Liver (tissue), 9 donors: ENCODE data around the gene ERMN. TPM values are rescaled to one million over a fixed set of nuclear protein-coding genes. Genes with fewer than 3 reads are reported as not detected.

Experiments
- DNase-seq: peaks from one replicate; pipeline ENCODE4 v3.0.0-alpha.2; 2017; ENCODE audit warnings: low spot score
- H3K27ac ChIP-seq, 2 donors: one replicate each; pipeline ENCODE4 v1.7.0; 2013; ENCODE audit warnings: inconsistent platforms in 2 of 2, low read length in 2 of 2, control low read depth in 1 of 2, low read depth in 1 of 2, mild to moderate bottlenecking in 1 of 2
- H3K27me3 ChIP-seq, 4 donors: one replicate each; pipeline versions ENCODE4 v1.6.1 to v1.7.0; 2013; ENCODE audit warnings: low read length in 3 of 4, inconsistent platforms in 1 of 4, mild to moderate bottlenecking in 1 of 4, moderate library complexity in 1 of 4; ENCODE audit not compliant: control insufficient read depth in 4 of 4, insufficient read depth in 4 of 4
- H3K36me3 ChIP-seq, 4 donors: one replicate each; pipeline versions ENCODE4 v1.6.1 to v1.7.0; 2013; ENCODE audit warnings: low read length in 3 of 4, mild to moderate bottlenecking in 3 of 4, low read depth in 1 of 4, moderate library complexity in 1 of 4; ENCODE audit not compliant: control insufficient read depth in 4 of 4, insufficient read depth in 3 of 4
- H3K4me1 ChIP-seq, 4 donors: one replicate each; pipeline versions ENCODE4 v1.6.1 to v1.7.0; 2013; ENCODE audit warnings: low read length in 3 of 4, mild to moderate bottlenecking in 3 of 4, moderate library complexity in 1 of 4; ENCODE audit not compliant: control insufficient read depth in 4 of 4, insufficient read depth in 4 of 4
- H3K4me3 ChIP-seq, 3 donors: one replicate each; pipeline versions ENCODE4 v1.6.1 to v1.7.0; 2013; ENCODE audit warnings: low read length in 3 of 3, control low read depth in 1 of 3, low read depth in 1 of 3, mild to moderate bottlenecking in 1 of 3
- H3K9ac ChIP-seq, 2 donors: one replicate each; pipeline ENCODE4 v1.7.0; 2013; ENCODE audit warnings: low read length in 2 of 2, mild to moderate bottlenecking in 2 of 2, moderate library complexity in 2 of 2, control low read depth in 1 of 2, low read depth in 1 of 2
- H3K9me3 ChIP-seq, 4 donors: one replicate each; pipeline versions ENCODE4 v1.6.1 to v1.7.0; 2013; ENCODE audit warnings: low read length in 3 of 4; ENCODE audit not compliant: control insufficient read depth in 4 of 4
- FOXA1 ChIP-seq: IDR thresholded peaks from 2 replicates; pipeline ENCODE4 v1.6.1; 2016; ENCODE audit warnings: antibody characterized with exemption
- NR2F2 ChIP-seq: IDR thresholded peaks from 2 replicates; pipeline ENCODE4 v1.6.1; 2016; ENCODE audit warnings: antibody characterized with exemption
- SP1 ChIP-seq: IDR thresholded peaks from 2 replicates; pipeline ENCODE4 v1.6.1; 2018; ENCODE audit warnings: antibody characterized with exemption, mild to moderate bottlenecking
- YY1 ChIP-seq: IDR thresholded peaks from 2 replicates; pipeline ENCODE4 v1.6.1; 2016; ENCODE audit warnings: antibody characterized with exemption, mild to moderate bottlenecking
- WGBS: extraction: QIAGEN DNeasy Blood & Tissue Kit; methylation state at CpG from one replicate; pipeline ENCODE4 v1.1.7; 2013; 5-methylcytosine and 5-hydroxymethylcytosine counted together
- polyA plus RNA-seq, 2 donors: library from polyadenylated mRNA; stranded (reverse) in 1 of 2; unstranded in 1 of 2; fragments of 200-250 nt in 1 of 2; fragments of >200 nt in 1 of 2; fragmentation: Nextera tagmentation in 1 of 2; extraction: Ambion mirVana in 1 of 2; gene quantifications; one replicate each; pipeline versions ENCODE4 v1.2.1 to v1.2.3, GENCODE V29; 2013 to 2015
- total RNA-seq, 2 donors: library from RNA; depleted of rRNA; stranded (reverse); fragments of >200 nt; gene quantifications; one replicate each; pipeline ENCODE4 v1.2.3, GENCODE V29; 2014
- TF ChIP-seq, protein P1 (sequence below): IDR thresholded peaks from 2 replicates; pipeline ENCODE4 v1.6.1; 2016; ENCODE audit warnings: antibody characterized with exemption
- TF ChIP-seq, protein P2 (sequence below): fragments of 150-350 bp; IDR thresholded peaks from 2 replicates; pipeline ENCODE4 v1.5.1; 2017; ENCODE audit warnings: improper control_type of control experiment, low read depth, low read length; ENCODE audit not compliant: missing input control
- donor health status: healthy.
- donor health status: healthy.
- donor health status: healthy.
- donor health status: healthy.
- donor health status: healthy.

Gene ERMN
- total and polyA plus RNA-seq, 4 donors: 0.05 to 0.08 TPM; not detected in 2

DNA sequence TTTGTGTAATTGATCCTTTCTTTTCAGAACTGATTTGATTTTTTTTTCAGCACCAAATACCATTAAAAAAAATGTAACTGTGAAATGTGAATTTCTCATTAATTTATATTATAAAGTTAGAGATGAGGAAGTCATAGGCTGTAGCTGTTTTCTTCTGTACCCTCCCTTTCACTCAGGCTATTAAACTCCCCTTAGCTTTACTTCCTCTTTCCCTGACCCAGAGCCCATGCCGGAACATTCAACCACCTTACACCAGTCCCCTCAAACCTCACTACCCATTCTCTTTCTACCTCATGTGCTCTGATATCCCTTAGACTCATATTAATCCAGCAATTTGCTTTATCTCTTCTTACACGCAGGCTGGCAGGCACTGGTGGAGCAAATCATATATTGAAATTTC is 55.7 kb downstream of the ERMN start (continued):
- TF ChIP-seq, protein P1, sequence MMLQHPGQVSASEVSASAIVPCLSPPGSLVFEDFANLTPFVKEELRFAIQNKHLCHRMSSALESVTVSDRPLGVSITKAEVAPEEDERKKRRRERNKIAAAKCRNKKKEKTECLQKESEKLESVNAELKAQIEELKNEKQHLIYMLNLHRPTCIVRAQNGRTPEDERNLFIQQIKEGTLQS: no peak

DNA sequence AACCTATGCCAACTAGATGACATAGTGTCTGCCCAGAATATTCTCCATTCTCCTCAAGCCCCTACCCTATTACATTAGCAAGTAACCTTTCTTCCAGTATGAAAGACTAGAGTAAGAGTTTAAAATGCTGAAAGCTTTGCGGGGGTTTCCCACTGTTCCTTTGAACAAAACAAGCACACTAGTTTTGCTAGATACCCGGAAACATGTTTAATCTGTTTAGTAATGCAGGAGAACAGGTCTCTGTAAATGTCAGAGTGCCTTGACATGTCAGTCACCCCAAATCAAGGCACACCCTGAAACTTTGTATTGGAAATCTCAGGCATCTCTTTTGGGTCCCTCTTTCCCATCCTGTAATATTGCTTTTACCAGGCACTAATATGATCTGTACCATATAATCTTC is 56.6 kb downstream of the ERMN start:
- no peak for TF ChIP-seq FOXA1
- TF ChIP-seq SP1: no peak
- no peak for TF ChIP-seq YY1
- TF ChIP-seq, protein P2, sequence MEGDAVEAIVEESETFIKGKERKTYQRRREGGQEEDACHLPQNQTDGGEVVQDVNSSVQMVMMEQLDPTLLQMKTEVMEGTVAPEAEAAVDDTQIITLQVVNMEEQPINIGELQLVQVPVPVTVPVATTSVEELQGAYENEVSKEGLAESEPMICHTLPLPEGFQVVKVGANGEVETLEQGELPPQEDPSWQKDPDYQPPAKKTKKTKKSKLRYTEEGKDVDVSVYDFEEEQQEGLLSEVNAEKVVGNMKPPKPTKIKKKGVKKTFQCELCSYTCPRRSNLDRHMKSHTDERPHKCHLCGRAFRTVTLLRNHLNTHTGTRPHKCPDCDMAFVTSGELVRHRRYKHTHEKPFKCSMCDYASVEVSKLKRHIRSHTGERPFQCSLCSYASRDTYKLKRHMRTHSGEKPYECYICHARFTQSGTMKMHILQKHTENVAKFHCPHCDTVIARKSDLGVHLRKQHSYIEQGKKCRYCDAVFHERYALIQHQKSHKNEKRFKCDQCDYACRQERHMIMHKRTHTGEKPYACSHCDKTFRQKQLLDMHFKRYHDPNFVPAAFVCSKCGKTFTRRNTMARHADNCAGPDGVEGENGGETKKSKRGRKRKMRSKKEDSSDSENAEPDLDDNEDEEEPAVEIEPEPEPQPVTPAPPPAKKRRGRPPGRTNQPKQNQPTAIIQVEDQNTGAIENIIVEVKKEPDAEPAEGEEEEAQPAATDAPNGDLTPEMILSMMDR: no peak
- TF ChIP-seq NR2F2: no peak
- no peak overlapping the region for H3K27ac ChIP-seq
- H3K4me3 ChIP-seq: no peak overlapping the region
- no peak for DNase-seq
- no peaks in the 10 kb centered on the region for H3K9me3 ChIP-seq
- no peaks in the 10 kb centered on the region for H3K27me3 ChIP-seq
- no peaks in the 10 kb centered on the region for H3K36me3 ChIP-seq
- WGBS: 85% methylated on average over 2 of the region's 2 CpGs
- H3K9ac ChIP-seq: no peak overlapping the region
- no peaks in the 10 kb centered on the region for H3K4me1 ChIP-seq

Other genes starting within 250 kb of the ERMN start
- gene GALNT5, start 68.1 kb downstream of the ERMN start, total RNA-seq: 1 to 10 TPM in 1 of 2 donors, under 1 TPM in 1; under 0.01 to 5.3 TPM
- gene GALNT5, start 68.1 kb downstream of the ERMN start, polyA plus RNA-seq: under 1 TPM in 1 of 2 donors, not detected in 1; 0.01 TPM
- gene CYTIP, start 118.3 kb upstream of the ERMN start, total RNA-seq: 1 to 10 TPM; 2.4 to 5.5 TPM
- gene CYTIP, start 118.3 kb upstream of the ERMN start, polyA plus RNA-seq: 1 to 10 TPM; 1.6 to 1.8 TPM